Measurements from ENCODE around the gene KISS1R.
A peak's percentile ranks its signal among the peaks of the same experiment; 100 is the strongest.

DNA sequence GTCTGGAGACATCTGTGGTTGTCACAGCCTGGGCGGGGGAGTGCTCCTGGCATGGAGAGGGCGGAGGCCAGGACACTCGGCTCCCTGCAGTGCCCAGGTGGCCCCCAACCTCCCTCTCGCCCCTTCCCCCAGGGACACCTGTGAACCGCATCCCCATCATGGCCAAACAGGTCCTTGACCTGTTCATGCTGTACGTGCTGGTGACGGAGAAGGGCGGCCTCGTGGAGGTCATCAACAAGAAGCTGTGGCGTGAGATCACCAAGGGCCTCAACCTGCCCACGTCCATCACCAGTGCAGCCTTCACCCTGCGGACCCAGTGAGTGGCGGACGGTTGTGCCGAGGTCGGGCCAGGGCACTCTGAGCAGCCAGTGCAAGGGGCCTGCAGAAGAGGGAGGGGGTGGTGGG is 47.0 kb downstream of the KISS1R start:
- TF ChIP-seq, protein P1, sequence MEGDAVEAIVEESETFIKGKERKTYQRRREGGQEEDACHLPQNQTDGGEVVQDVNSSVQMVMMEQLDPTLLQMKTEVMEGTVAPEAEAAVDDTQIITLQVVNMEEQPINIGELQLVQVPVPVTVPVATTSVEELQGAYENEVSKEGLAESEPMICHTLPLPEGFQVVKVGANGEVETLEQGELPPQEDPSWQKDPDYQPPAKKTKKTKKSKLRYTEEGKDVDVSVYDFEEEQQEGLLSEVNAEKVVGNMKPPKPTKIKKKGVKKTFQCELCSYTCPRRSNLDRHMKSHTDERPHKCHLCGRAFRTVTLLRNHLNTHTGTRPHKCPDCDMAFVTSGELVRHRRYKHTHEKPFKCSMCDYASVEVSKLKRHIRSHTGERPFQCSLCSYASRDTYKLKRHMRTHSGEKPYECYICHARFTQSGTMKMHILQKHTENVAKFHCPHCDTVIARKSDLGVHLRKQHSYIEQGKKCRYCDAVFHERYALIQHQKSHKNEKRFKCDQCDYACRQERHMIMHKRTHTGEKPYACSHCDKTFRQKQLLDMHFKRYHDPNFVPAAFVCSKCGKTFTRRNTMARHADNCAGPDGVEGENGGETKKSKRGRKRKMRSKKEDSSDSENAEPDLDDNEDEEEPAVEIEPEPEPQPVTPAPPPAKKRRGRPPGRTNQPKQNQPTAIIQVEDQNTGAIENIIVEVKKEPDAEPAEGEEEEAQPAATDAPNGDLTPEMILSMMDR (tag by site-specific recombination; IDR thresholded peaks at IDR 0.05), result no peak
- TF ChIP-seq MEIS1 (CRISPR knock-in tag; IDR thresholded peaks at IDR 0.05; ENCODE audit: borderline replicate concordance) (no peak), SCRT1 (tag by site-specific recombination; IDR thresholded peaks at IDR 0.05; ENCODE audit: borderline replicate concordance) (peak; percentile 83), ZNF239 (tag by site-specific recombination; IDR thresholded peaks at IDR 0.05) (no peak), ZNF423 (tag by site-specific recombination; IDR thresholded peaks at IDR 0.05) (no peak), ZNF449 (tag by site-specific recombination; IDR thresholded peaks at IDR 0.05) (no peak), ZNF146 (tag by site-specific recombination; IDR thresholded peaks at IDR 0.05) (no peak), ZNF394 (tag by site-specific recombination; IDR thresholded peaks at IDR 0.05; ENCODE audit: borderline replicate concordance) (no peak), ZNF16 (tag by site-specific recombination; IDR thresholded peaks at IDR 0.05; ENCODE audit: low read depth) (no peak)

Measured in HEK293 (cell line).